HG02642 (cell line): ENCODE results near the gene NHLRC4.

ENCODE experiments used
- ATAC-seq: cut with Tn5 transposase; IDR thresholded peaks from one replicate; pipeline ENCODE4 v1.9.1; 2021; ENCODE audit warnings: mild to moderate bottlenecking; ENCODE audit not compliant: unreplicated experiment, poor library complexity

NHLRC4 gene, protein sequence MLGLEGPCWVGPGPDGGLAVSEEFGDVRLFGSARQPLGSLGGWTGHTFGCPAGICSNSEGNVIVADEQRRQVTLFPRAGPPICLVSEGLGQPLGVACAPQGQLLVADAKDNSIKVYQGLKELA

DNA sequence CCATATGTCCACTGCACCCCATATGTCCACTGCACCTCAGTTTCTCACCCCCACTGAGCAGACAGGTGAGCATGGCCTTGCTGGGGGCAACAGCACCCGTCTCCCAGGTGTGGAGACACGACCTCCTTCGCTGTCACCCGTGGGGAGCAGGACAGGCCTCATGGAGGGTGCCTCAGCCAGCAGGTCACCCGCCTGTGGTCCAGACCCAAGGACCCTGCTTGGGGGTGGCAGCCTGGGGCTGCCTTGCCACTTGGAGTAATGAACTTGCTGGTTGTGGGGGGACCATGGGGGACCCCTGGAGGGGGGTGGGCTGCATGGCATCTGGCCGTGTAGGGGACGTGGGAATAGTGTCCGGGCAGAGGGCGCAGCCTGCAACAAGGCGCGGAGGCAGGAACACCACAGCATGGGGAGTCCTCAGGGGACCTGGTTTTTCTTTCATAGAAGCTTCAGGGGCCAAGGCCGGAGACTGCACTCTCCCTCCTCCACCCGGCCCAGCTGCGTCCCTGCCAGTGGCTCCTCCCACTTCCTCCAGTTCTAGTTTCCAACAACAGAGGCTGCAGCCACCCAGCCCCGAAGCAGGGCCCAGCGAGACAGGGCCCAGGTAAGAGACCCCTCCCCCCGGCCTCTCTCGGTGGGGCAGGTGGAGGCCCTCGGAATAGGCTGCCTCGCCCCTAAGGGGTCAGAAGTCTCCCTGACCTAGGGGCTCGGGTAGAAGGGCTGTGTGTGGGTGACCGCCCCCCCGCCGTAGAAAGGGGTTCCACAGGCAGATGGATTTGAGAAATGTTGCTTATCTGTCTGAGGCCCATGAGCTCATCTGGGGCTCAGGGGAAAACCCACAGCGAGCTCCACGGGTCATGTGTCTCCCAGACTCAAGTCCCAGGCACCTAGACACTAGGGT, at the start of gene NHLRC4:
TSS of gene NHLRC4 (plus strand) at position 531 of the 898 bp plus-strand sequence. CDS start 1,043 bp downstream, outside the sequence.
- ATAC-seq: no peak

DNA sequence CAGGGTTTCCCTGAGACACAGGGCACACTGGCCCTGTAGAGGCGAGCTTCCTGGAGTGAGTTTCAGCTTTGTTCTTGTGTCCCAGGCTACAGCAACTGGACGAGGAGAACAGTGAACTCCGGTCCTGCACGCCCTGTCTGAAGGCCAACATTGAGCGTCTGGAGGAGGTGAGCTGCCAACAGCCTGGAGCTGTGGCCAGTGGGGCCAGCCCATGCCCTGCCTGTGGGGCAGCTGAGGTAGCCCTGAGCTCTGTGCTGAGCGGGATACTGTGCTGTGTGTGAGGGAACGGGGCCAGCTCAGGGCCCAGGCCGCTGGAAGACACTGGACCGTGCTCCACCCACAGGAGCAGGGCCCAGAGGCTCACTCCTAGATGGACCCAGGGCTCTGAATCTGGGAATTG, 47.9 kb upstream of the NHLRC4 start:
- ATAC-seq: no peak

DNA sequence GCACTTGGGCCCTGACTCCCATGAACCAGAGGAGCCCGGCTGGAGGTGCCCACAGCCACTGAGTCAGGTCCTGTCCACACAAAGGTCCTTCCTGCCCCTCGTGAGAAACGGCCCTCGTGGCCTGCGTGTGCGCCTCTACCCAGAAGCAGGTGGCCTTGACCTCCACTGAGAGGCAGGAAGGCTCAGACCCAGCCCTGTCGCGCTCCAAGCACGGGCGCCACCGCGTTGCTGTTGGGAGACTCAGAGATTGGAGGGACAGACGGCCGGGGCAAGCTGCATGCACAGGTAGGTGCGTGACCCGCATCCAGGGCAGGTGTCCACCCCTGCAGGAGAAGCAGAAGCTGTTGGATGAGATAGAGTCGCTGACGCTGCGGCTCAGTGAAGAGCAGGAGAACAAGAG, 47.4 kb upstream of the NHLRC4 start:
- ATAC-seq: no peak

DNA sequence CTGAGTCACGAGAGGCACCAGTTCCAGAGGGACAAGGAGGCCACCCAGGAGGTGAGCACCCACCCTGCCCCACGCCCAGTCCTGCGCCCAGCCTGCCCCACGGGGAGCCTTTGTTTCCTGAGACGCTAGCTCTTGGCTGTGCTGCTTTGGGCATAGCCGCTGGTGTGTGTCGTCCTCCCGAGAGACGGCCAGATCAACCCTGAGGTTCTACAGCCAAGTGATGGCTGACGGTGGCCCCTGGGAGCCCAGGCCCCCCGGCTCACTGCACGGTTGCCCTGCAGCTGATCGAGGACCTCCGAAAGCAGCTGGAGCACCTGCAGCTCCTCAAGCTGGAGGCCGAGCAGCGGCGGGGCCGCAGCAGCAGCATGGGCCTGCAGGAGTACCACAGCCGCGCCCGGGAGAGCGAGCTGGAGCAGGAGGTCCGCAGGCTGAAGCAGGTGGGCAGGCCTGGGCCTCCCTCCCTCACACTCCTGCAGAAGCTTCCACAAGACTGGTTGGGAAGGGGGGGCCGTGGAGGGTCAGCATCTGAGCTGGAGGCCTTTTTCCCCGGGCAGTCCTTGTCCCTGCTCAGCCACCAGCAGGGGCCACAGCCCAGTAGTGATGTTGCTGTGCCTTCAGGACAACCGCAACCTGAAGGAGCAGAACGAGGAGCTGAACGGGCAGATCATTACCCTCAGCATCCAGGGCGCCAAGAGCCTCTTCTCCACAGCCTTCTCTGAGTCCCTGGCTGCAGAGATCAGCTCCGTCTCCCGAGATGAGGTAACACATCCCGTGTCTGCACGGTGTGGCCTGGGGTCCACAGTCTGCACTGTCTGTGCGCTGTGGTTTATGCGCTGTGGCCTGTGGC, 46.7 kb upstream of the NHLRC4 start:
- ATAC-seq: no peak

DNA sequence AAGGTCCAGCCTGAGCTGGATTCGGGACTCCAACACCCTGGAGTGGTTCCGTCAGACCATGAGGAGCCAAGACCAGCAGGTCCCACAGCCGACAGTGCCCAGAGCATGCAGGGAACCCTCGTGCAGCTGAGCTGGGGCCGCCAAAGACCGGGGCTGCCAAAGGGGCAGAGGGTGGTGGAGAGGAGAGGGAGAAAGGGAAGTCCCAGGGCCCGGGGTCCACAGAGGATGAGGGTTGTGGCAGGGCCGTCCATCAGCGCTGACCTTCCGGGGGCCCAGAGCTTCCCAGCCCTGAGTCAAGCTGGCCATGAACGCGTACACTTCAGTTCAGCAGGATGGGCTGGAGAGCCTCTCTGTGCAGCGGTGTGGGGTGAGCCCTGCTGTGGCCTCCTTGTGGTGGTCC, 46.0 kb upstream of the NHLRC4 start:
- ATAC-seq: no peak

DNA sequence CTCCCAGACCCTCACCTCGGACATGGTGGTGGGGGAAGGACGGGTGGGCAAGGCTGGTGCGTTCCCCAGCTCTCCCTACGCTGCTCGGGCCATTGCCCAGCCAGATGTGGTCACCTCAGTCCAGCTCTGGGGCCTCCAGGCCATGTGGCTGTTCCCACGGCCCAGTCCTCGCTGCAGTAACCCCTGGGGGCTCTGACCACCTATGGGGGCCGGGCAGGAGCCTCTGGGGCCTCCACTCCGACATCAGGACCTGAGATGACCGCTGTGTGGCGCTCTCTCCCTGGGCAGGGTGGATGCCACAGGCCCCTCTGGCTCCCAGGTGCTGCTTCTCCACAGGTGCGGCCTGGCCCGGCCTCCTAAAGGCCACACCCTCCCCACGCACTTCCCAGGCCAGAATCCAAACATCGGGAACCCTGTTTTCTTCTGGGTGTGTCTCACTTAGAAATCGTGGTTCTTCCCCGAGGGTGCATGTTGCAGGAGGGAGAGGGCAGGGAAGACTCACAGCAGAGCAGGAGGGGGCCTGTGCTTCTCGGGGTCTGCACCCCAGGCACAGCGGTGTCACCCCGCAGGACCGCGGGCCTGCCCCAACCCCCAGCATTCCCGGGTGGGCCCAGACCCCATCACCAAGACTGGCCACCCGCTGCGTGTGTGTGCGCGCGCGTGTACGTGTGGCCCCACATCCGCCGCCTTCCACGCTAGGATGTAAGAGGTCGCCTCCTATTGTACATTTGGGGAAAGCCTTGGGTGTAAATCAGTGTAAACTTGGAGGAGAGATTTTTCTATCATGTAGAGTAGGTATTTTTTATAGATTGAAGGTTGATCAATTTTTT, 45.2 kb upstream of the NHLRC4 start:
- no peak for ATAC-seq

DNA sequence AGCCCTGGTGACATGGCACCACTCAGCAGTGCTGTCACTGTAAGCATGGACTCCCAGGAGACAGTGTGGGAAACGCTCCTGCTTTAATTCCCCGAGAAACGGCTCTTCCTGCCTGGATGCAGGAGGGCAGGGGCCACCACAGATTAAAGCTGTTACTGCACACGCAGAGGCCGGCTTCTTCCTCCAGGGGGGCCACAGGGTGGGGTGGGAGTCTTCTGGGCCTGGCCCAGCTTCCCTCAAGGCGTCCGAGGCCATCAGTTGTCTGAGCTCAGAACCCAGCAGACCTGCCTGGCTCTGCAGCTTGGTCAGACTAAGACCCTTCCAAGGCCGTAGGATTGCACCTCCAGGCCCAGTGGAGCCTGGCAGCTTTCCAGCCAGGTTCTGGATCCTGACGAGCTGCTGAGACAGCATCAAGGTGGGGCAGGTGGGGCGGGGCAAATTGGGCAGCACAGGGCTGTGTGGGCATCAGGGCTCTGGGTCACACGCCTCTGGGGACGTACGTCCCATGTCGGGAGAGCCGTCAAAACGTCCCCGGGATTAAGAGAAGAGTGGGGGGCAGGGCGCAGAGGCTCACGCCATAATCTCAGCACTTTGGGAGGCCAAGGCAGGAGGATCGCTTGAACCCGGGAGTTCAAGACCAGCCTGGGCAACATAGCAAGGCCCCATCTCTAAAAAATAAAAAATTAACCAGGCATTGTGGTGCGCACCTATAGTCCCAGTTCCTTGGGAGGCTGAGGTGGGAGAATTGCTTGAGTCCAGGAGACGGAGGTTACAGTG, 44.3 kb upstream of the NHLRC4 start:
- ATAC-seq: no peak

DNA sequence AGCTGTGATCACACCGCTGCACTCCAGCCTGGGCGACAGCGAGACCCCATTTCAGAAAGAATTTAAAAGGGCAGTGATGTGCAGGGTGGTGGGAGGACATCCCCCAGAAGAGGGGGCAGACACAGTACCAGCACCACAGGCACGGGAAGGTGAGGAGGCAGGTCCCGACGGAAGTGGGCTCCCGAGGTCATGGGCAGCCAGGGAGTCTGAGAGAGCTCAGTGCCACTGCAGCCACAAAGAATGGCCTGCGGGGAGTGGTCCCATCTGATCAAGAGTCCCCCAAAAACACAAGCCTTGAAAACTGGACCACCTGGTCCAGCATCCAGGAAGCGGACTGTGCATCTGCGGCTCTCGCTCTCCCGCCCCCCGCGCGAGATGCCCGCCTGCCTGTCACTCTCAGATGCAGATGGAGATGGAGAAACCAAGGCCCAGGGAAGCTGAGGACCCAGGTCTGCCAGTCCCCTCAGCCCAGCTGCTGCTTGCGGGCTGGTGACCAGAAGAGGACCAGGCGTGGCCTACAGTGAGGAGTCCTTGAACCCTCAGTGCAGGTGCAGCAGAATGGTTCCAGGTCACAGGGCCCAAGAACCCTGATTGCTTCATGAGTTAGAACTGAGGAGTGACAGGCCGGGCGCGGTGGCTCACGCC, 43.6 kb upstream of the NHLRC4 start:
- no peak for ATAC-seq

DNA sequence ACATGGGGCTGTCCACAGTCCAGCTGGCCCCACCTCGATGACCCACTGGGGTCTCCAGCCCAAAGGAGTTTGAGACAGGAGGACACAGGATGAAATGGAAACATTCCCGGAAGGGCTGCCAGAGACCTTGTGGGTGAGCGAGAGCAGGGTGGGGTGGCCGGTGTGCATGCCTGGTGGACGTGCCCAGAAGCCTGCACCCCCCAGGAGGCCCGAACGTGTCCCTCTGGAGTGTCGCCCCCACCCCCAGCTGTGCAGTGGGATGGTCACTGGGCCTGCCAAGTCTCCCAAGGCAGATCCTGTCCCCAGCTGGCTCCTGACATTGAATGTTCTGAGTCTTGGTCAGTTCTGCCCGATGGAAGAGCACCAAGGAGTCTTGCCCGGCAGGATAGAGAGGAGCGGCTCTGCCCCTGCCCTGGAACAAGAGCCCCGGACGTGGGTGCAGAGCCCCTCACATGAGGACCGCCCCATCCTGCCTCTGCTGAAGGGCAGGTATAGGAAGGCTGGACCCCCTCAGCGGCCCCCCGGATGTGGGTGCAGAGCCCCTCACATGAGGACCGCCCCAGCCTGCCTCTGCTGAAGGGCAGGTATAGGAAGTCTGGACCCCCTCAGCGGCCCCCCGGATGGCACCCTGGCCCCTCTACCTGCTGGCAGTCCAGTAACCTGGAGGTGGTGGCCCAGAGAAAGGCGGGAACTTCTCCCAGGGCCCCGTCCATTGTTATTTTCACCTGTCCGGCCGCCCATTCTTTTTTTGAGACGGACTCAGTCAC, 42.3 kb upstream of the NHLRC4 start:
- ATAC-seq: no peak

DNA sequence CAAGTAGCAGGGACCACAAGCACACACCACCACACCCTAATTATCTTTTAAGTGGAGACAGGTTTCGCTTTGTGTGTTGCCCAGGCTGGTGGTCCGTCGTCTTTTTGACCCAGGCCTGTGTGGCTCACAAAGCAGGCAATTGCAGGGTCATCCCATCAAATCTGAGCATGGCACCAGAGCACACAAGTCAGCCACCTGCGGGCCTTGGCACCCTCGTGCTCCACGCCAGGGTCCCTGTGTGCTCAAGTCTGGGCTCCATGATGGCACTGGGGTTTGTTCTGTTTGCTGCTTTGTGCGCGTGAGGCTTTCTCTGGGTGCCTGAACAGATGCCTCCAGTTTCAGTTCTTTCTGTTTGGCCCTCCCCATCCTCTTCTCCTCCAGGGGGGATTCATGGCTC, 41.7 kb upstream of the NHLRC4 start:
- ATAC-seq: no peak

DNA sequence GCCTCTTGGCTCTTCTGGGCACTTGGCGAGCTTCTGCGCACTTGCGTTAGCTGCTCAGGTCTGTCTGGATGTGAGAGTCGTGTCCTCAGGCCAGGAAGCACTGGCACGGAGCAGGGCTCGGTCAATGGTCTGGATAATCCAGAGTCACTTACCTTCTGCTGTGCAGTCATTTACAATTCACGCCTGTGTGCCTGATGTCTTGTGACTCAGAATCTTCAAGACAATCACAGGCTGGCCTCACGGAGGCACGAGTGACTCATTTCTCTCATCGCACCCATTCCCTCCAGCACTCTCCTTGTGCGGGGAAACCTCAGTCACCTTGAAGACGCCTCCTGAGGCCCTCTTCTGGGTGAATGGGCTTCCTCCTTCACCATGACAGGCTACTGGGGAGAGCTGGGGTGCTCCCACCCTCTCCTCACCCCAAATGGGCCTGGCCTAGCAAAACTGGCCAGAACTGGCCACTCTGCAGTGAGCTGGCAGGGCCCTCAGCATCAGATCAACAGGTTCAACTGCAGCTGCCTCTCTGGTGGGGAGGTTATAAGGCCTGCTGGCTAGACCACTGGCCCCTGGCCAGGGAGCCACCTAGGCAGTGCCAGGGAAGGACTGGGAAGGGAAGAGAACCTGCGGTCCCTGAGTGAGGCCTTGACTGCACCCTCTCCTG, 41.2 kb upstream of the NHLRC4 start:
- ATAC-seq: no peak

DNA sequence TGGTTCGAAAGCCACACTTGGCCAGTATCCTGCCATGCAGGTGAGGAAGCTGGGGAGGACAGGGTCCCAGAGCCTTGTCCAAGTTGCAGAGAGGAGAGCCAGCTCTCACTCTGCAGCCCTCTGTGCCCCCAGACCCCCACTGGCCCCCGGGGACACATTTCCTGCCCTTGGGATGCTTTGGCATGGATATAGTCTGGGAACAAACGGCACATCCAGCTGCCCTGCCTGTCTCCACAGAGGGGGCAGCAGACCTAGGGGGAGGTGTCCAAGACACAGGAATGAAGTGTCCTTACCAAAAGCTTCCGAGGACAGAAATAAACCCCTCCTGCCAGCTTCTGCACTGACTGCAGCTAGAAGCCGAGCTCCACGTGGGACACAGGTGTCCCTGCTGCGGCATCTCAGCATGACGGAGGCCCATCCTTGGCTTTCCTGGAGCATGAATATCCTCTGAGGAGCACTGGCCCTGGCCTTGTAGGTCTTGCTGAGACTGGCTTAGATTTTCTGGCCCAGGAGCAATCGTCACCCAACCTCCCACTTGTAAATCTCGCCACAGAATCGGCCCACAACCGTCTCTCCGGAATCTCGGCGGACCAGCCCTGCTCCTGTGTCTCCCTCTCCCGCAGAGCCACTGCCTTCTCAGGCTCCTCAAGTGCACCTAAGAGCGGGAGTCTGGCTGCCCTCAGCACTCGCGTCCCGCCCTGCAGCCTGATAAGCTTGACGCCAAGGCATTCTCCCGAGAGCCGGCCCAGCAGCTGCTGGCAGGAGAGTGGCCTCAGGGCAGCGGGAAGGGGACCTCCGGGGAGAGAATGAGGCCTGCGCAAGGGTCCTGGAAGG, 40.4 kb upstream of the NHLRC4 start:
- no peak for ATAC-seq

DNA sequence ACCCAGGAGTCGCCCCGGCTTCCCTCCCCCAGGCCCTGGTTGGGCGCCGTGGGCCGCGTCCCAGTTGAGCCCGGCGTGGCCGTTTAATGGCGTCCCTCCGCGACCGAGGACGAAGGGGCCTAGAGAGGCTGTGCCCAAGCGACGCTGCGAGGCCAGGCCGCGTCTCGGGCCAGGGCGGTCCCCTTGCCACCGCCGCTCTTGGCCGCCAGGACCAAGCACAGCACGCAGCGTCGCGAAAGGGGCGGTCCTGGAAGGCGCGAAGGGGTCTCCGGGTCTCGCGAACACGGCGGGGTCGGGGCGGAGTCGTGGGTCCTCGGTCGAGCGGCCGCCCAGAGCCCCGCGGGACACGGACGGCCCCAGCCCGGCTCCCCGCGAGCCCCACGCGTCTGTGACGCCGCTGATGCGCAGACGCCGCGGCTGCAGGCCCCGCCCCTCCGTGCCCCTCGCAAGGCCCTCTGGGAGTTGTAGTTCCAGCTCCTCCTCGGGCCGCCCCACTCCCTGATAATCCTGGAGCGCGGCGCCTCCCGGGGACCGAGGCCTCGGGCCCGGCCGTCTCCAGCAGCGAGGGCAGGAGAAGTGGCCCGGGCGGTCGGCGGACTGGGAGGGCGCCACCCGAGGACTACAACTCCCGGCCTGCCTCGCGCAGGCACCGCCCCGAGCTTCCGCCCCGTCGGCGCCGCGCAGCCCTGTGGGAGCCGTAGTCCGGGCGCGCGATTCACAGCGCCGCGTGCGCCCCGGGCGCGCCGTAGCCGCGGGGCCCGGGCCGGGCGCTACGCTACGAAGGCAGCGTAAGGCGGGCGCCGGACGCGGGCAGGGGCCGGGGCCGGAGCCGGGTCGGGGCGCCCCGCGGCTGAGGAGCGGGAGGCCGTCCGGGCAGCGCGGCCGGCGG, 39.5 kb upstream of the NHLRC4 start, which contains the start of gene CAPN15:
TSS of gene CAPN15 (plus strand) at position 698 of the 889 bp plus-strand sequence. CDS start 19,127 bp downstream, outside the sequence.
- ATAC-seq: peak; percentile 74

DNA sequence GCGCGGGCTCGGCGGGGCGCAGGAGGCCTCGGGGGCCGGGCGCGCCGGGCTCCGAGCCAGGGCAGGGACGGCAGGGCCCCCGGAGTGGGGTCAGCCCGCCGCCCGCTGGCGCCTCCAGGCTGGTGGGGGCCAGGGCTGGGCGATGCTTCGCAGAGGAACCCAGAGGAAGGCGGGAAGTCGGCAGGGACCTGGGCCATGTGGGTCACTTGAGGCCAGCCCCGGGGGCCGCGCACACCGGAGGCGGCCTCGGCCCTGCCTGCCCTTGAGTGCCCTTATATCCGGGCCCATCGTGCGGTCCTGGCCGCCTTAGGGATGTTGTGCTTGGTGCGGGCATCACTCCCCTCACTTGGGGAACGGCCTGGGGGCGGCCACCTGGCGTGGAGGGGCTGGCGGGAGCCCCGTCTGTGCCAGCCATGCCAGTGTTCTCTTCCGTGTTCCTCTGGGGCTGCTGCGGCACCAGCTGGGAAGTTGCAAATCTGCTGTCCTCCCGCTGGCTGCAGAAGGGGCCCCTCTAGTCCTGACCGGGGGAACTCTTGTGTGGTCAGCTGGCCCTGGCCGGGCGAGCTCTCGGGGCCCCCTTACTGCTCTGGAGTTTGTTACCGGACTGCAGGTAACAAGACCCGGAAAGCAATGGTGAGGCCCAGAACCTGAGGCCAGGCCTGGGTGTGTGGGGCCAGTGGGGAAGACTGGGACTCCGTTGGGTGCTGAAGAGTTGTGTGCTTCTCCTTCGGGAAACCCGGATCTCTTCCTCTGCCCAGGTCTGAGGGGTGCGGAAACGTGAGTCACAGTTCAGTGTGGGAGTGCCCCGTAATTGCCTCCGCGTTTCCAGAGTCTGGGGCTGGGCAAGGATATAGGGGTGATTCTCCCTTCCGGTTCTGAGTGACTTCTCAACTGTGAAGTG, 38.4 kb upstream of the NHLRC4 start:
- ATAC-seq: peak; percentile 10
